Left renal cortex interstitium (tissue), 4 donors: Measurements from ENCODE around the gene SERTAD1. TPM values are rescaled to one million over a fixed set of nuclear protein-coding genes. Genes with fewer than 3 reads are reported as not detected.
"Not testable (repeated sequence)": the region's sequence is repeated elsewhere in the genome, so short reads cannot be mapped to it uniquely, and the experiment has no call there.

Experiments
- DNase-seq, 4 donors: peaks; one replicate each; pipeline ENCODE4 v3.0.0-alpha.2; 2013; ENCODE audit warnings: low read depth in 4 of 4, low spot score in 2 of 4, missing footprints in 1 of 4
- polyA plus RNA-seq, 4 donors: library from polyadenylated mRNA; unstranded; fragments of 120-200 nt; gene quantifications; one replicate each; pipeline ENCODE4 v1.2.1, GENCODE V29; 2013; ENCODE audit not compliant: insufficient read length in 4 of 4

The SERTAD1 gene
- polyA plus RNA-seq, 4 donors, result 6.9 to 12.7 (median 8.3) TPM

DNA sequence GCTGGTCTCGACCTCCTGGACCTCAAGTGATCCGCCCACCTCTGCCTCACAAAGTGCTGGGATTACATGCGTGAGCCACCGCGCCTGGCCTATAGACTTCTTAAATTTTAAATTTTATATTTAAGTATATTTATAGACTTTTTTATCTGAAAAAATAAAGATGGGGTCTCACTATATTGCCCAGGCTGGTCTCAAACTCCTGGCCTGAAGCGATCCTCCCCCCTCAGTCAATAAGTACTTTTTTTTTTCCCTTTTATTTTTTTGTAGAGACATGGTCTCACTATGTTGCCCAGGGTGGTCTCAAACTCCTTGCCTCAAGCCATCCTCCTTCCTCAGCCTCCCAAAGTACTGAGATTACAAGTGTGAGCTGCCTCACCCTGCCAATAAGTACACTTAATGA is 1.9 kb downstream of the SERTAD1 start:
- DNase-seq, result no peak

DNA sequence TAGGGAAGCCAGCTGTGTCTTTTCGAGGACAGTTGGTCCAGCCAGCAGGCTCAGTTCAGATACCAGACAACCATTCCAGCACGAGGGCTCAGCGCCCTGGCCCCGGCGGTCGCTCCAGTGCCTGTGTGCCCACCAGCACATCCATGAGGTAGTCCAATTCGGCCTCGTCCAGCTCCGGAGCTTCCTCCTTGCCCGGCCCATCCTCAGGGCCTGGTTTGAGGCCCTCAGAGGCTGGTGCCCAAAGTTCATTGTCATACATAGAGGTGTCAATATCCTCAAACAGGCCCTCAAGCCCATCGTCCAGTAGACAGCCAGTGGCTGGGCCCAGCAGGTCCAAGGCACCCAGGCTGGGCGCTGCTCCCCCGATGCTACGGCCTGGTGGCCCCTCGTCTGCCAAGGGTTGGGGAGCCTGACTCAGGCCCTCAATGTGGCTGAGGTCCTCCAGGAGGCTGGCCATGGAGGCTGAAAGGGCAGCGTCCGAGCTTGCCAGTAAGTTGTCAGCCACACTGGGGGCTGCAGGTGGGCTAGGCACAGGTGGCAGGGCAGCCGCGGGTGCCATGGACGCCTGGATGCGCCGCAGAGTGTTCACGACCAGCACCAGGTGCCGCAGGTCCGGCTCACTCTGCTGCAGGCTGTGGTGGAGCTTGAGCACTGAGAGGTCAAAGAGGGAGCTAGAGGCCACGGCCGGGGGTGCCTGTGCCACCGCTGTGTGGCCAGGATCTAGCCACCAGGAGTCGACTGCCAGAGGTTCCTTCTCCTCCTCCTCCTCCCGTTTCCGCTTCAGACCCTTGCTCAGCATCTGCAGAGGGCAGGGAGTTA is 2.8 kb downstream of the SERTAD1 start:
- no peak for DNase-seq

DNA sequence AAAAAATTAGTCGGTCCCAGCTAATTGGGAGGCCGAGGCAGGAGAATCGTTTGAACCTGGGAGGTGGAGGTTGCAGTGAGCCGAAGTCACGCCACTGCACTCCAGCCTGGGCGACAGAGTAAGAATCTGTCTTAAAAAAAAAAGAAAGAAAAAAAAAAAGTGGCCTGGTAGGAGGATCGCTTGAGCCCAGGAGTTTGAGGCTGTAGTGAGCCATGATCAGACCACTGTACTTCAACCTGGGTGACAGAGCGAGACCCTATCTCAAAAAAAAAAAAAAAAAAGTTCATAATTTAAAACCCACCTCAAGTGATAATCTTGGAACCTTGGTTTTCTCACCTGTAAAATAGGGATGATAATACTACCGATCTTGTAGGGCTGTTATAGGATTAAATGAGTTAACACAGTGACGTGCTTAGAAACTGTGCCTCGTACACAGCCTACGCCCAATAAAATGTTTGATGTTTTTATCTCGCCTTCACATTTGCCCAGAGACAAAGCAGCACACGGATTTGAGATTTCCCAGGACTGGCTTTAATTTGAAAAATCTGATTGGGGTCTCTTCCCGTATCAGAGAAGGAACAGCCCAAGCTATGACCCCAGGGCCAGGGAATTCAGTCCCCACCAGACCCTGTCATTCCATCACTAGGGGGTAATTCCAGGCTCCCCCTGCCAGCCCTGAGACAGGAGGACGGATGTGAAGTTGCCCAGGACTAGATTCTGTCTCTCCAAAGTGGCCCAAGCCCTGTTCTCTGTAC is 3.6 kb downstream of the SERTAD1 start:
- no peak for DNase-seq

DNA sequence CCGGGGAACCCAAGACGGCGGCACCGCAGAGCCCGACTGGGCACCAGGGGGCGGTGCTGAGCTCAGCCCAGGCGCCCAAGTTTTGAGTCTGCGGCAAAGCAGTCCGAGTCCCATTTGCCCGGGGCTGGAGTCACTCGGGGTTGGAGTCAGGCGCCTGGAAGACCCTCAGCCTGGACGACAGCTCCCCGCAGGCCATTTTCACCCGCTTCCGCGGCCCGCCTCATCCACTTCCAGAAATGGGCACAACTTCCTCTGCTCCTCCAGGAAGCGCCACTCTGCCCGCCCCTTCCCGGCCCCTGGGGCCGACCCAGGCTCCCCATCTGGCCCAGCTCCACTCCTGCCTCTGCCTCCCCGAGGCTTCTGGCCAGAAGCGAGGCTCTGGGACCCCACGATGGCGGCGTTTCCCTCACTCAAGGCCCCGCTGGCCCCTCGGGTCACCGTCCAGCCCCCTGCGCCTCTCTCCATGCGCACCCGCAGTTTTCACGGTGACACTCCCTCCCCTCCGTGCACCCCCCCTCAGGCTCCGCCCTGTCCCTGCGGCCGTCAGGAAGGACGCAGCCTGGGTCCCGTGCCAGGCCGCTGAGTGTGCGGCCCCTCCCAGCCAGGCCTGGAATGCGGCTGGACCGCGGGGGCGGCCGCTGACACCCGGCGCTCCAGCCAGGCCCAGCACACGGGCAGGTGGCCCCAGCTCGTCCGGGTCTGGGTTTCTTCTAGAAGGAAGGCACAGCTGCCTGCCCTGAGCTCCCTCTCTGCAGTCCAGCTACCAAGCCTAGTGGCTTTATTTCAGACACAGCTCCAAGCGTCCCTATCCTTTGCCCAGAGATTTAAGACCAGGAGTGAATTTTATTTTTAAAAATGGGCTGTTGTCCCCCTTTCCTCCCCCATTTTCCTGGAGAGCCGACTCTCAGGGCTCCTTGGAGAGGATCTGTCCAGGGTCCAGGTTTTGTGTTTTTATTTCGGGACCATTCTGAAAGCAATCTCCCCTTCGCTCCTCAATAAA is 4.7 kb downstream of the SERTAD1 start:
- peak in 3 of 4 donors; percentile 75 to 88 (median 81) for DNase-seq

DNA sequence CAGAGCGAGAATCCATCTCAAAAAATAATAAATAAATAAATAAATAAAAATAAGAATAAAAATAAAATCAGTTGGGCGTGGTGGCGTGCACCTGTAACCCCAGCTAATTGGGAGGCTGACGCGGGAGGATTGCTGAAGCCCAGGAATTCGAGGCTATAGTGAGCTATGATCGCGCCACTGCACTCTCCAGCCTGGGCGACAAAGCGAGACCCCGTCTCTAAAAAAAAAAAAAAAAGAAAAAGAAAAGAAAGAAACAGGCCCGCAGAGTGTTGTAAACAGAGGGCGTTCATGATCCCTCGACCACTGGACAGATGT is 5.4 kb downstream of the SERTAD1 start:
- DNase-seq, result no peak

DNA sequence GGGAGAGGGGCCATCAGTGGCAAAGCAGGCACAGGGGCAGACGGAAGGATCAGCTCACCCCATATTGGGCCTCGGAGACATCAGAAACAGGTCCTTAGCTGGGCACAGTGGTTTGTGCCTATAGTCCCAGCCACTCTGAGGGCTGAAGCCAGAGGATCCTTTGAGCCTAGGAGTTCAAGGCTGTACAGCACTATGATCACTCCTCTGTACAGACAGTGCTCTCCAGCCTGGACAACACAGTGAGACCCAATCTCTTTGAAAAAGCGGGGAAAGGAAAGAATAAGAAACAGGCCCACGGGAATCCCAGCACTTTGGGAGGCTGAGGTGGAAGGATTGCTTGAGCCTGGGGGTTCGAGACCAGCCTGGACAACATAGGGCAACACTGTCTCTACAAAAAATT is 6.0 kb downstream of the SERTAD1 start:
- no peak for DNase-seq

DNA sequence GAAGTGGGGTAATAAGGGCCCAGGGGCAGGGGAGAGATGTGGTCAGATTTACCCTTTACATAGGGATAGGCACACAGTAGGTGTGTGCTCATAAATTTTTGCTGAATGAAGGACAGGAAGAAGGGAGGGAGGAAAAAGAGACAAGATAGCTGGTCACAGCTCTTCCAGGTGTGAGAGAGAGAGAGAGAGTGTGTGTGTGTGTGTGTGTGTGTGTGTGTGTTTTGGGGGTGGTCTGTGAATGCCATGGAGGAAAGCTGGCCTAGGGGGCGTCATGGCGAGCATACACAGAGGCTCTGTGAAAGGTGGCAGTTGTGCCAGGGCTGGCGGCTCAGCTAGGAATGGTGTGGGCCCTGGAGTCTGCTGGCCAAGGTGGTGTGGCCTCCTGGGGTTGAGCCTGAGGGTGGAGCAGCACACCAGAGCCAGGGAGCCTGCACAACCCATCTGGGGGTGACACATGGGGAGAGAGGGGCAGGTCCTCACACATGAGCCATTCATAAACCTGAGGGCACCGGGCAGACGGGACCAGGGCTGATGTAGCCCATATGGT is 6.7 kb downstream of the SERTAD1 start:
- DNase-seq, result no peak

DNA sequence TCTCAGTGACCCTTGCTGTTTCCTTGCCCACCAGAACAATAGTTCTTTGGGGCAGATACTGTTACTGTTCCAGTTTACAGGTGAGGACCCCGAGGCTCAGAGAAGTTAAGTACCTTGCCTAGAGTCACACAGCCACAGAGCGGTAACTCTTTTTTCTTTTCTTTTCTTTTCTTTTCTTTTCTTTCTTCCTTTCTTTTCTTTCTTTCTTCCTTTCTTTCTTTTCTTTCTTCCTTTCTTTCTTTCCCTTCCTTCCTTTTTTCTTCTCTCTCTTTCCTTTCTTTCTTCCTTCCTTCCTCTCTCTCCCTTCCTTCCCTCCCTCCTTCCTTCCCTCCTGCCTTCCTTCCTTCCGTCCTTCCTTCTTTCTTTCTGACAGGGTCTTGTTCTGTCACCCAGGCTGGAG is 7.8 kb downstream of the SERTAD1 start:
- no peak for DNase-seq

DNA sequence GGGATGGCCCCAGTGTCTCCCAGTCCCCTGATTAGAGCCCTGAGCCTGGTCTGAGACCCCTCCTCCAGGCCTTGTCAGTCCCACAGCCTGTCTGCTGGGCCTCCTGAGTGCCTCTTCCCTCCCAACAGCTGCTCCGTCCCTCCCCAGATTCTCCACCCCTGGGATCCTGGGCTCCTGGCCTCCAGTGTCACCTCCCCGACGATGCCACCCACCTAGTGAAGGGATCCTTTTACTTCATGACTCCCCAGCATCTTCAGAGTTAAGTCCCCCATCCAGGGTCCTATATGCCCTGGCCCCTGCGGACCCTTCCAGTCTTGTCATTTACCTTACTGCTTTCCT is 8.2 kb downstream of the SERTAD1 start:
- no peak for DNase-seq

DNA sequence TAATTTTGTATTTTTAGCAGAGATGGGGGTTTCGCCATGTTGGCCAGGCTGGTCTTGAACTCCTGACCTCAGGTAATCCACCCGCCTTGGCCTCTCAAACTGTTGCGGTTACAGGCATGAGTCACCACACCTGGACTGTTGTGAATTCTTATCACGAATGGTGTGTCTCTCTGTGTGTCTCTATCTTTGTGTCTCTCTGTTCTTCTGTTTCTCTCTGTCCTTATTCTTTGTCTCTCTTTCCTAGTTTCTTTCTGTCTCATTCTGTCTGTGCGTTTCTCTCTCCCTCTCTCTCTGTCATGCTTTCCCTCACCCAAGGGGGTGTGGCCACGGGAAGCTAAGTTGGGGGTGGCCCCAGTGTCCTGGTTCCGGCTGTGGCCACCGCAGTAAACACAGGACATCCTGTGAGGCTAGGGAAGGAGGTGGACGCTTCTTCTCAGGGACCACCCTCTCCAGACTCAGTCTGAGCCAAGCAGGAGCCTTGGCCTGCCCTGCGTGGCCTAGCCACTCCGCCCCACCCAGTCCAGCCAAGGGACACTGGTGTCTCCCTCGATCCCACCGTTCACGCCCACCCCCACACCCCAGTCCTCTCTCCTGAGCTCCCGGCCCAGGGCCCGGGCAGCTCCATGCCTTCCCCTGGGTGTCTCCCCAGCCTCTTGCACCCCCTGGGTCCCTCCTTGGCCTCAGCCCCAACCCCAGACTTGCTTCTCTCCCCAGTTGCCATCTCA is 8.7 kb downstream of the SERTAD1 start:
- no peak for DNase-seq

DNA sequence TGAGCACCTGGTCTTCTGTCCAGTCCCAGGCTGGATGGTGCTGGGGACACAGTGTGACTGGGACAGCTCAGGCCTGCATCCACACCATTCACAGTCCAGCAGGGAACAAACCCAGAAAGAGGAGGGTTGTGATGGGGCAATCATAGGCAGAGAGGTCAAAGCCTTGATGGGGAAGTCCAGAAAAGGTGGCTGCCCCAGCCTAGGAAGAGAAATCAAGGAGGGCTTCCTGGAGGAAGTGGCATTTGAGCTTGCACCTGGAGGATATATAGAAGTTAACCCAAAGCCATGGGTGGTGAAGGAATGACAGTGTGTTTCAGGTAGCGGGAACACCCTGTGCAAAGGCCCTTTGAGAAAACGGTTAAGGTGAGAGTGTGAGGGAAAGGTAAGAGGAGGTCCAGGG is 10.0 kb downstream of the SERTAD1 start:
- no peak for DNase-seq

DNA sequence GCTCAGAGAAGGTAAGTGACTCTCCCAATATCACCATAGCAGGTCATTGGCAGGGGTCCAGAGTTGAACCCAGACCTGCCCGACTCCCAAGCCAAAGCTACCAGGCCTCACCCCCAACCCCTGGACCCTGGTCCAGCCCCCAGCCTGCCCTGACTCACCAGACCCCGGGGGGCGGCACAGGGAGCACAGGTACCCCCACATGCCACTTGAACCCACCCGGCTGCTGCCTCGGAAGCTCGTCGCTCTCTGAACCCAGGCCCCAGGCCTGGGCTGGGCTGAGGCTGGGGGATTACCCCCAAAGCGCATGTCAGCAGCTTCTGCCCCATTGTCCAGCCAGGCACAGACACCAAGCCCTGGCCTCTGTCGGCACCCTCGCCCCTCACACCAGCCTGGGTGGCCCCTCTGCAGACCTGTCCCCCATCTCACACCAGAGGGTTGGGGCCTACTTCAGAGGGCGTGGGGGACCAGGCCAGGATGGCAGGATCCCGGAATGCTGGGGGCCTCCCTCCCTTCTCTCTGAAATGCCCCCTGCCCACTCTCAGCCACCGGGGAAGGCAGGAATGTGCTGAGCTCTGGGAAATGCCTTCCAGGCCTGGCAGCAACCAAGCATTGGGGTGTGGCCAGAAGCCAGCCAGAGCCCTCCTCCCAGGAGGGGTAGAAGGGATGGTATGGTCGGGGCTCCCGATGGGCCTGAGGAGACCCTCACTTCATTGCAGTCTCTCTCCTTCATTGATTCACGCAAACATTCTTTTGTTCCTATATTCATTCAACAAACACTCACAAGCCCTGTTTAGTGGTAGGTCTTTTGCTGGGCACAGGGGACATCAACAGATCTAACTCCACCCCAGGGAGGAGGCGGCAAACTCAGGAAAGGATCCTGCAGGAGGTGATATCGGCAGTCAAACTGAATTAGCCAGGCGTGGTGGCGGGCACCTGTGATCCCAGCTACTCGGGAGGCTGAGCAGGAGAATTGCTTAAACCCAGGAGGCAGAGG is 11.0 kb downstream of the SERTAD1 start:
- no peak for DNase-seq

DNA sequence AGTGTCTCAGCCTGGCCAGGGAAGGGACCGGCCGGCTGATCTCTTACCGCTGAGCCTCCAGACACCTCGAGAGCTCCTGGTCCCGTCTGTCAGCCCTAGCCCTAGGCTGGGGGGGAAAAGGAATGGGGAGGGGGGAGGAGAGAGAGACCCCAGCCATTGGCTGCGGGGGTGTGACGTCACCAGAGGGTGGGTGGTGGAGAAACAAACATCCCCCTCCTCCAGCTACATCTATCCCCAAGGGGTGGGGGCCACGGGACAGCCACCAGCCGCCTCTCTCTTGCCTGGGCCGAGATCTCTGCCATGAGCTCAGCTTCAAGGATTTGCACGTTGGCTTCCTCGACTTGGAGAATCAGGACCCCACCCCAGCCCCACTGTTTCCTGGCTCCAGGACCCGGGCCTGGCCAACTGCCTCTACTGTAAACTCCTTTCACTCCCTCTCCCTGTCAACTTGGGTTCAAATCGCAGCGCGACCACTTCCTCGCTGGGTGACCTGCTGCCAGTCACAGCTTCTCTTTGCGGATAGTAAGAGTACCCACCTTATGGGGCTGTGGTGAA is 12.4 kb downstream of the SERTAD1 start, which contains the start of gene PRX:
TSS of gene PRX (minus strand) at position 88 of the 555 bp plus-strand sequence. CDS start 5,446 bp downstream, outside the sequence.
- DNase-seq, result no peak

DNA sequence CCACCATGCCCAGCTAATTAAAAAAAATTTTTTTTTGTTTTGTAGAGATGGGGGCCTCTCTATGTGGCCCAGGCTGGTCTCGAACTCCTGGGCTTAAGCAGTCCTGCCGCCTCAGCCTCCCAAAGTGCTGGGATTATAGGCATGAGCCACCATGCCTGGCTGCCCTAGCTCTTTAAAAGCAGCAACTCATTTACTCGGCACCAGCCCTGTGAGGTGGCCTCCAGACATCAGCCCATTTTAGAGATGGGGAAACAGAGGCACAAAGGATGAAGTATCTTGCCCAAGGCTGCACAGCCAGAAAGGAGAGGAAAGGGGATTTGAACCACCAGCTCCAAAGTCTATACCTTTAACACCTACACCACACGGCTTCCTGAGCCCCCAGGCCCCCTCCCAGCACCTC is 12.9 kb downstream of the SERTAD1 start:
- DNase-seq, result no peak

DNA sequence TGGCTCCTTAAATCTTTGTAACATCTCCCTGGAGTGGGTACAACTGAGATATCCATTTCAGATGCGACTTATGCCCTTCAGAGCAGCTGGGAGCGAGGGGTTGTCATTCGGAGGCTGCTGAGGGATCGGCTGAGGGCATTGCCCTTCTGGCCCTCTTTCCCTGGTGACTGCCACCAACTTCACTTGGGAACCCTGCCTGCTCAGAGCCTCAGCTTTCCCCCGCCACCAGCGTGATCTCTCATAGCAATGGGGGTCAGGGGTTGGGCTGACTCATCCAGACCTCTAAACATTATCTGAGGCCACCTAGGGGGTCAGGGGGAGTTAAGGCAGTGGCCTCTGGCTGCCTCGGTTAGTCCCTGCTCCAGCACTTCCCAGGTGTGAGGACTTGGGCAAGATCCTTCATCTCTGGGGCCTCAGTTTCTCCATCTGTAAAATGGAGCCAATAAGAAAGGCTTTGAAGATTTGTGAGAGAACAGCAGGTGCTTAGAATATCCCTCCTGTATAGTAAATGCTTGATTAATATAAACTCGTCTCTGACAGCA is 13.8 kb downstream of the SERTAD1 start:
- no peak for DNase-seq

DNA sequence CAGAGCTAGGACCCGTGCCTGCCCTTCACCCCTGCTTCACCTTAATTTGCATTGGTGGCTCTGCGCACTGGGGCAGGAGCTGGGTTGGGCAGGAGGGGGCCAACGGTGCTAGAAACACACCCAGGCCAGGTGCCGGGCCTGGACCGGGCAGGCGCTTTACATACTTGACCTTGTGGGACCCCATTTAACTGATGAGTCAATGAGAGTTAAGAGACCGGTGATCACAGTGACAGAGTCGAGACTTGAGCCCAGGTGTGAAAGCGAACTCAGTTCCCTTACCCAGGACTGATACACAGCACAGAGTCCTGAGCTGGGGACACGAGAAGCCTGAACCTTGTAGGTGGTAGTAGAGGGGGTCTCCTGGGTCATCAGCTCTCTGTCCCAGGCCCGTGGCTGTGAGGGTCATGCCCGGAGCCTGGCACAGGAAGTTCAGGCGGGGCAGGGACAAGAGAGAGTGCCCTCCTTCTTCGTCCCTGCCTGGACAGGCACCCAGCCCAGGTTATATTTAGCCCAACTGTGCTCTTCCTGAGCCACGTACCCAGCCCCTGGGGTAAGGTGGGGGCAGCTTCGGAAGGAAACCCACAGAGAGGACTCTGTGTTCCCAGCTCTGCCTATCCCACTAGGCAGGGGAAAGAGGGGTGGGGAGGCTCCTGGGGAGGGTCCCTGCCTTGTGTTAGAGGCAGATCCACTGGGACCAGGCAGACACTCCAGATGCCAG is 14.5 kb downstream of the SERTAD1 start:
- no peak for DNase-seq

DNA sequence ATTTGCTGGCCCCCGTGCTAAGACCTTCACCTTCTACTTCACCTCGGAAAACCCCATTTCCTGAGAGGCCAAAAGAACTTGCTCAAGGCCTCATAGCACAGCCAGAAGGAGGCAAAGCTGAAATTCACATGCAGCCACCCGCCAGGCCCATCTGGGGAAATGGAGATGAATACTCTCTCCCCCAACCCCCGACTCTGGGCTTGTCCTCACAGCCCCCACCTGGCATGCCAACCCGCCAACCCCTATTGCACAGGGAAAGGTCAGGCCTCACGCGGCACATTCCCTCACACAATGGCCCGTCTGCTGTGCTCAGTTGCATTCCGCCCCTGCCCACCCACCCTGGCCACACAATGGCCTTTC is 15.8 kb downstream of the SERTAD1 start:
- no peak for DNase-seq

DNA sequence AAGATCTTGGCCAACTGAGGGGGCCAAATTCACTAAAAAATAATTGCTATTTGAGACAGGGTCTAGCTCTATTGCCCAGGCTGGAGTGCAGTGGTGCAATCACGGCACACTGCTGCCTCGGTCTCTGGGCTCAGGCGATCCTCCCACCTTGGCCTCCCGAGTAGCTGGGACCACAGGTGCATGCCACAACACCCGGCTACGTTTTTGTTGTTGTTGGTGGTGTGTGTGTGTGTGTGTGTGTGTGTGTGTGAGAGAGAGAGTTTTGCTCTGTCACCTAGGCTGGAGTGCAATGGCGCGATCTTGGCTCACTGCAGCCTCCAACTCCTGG is 17.2 kb downstream of the SERTAD1 start:
- DNase-seq, result not testable (repeated sequence)
